HG02870 (cell line): ENCODE results near the gene MSI1.

ENCODE experiments used
- ATAC-seq: cut with Tn5 transposase; IDR thresholded peaks from one replicate; pipeline ENCODE4 v1.9.1; 2021; ENCODE audit warnings: mild to moderate bottlenecking, moderate library complexity; ENCODE audit not compliant: unreplicated experiment

The MSI1 gene

GRCh38 chr12:120368789-120369602 lies at the start of gene MSI1:
Gene MSI1 (minus strand): TSS chr12:120369164. CDS start chr12:120369091, 73 bp downstream.
- no peak for ATAC-seq

DNA sequence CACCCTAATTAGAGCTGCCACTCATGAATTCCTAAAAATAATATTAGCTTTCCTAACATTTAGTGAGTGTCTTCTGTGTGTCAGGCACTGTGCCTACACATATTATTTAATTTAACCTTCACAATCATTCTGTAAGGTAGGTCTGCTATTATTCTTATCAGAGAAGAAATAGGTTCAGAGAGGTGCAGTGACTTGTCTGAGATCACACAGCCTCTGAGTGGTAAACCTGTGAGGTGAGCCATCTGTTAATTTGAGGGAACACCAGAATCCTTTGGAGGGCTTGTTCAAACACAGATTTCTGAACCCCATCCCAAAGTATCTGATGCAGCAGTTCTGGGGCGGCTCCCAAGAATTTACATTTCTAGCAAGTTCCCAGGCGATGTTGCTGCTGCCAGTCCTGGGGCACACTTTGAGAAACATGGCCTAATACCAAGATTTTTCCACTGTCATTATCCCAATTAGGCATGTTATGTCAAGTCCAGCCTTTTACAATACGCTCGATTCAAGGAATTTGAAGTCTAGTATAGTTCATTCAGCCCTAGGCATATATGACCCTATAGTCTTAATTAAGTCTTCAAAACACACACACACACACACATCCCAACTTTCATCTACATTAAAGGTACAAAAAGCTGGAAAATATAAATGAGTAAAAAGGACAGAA lies 49.1 kb upstream of the MSI1 start:
- ATAC-seq = no peak

GRCh38 chr12:120416490-120417216 lies 47.7 kb upstream of the MSI1 start:
- no peak for ATAC-seq

GRCh38 chr12:120413901-120414695 lies 45.1 kb upstream of the MSI1 start:
- ATAC-seq = no peak

GRCh38 chr12:120412421-120412820 lies 43.5 kb upstream of the MSI1 start:
- ATAC-seq = no peak

DNA sequence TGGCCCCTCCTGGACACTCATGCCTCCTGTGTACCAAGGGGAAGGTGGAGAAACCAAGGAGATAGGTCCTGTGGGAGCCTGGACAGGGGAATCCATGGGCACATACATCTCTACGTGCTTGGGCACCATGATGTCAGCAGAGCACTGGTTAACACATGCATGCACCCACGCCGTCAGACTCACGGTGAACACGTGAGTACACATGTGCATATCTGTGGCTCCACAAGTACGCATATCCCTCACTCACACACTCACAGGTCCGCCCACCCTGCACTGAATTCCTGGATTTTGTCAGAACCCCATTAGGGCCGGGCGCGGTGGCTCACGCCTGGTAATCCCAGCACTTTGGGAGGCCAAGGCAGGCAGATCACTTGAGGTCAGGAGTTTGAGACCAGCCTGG lies 39.8 kb upstream of the MSI1 start:
- ATAC-seq = no peak

DNA sequence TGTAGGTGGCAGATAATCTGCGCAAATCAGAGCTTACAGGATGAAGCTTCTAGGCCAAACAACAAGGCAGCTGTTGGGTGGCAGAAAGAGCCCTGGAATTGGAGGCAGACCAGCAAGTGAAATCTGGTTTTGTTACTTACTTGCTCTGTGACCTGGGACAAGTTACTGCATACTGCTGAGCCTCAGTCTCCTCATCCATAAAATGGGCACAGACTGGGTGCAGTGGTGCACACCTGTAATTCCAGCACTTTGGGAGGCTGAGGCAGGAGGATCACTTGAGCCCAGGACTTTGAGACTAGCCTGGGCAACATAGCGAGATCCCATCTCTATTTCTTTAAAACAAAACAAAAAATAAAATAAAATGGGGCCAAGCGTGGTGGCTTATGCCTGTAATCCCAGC lies 37.6 kb upstream of the MSI1 start:
- ATAC-seq = no peak

DNA sequence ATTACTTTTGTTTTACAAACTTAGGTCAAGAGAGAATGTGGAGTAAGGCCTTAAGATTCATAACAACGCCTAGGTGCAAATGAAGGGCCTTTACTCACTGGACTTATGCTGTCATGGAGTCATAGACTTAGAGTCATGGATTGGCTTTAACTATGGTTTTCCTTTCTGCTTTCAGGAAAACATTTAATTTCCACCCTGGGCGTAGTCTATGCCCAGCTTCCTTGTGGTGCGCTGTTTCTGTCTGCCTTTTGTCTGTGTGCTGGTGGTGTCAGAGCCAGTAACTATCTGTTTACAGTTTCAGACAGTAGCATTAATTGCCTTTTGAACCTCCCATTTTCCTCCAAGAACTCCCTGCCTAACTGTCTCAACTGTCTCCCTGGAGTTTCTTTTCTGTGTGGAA lies 37.1 kb upstream of the MSI1 start:
- no peak for ATAC-seq

- no peak for ATAC-seq
These were observed 35.3 kb upstream of the MSI1 start for GRCh38 chr12:120404271-120404670.

DNA sequence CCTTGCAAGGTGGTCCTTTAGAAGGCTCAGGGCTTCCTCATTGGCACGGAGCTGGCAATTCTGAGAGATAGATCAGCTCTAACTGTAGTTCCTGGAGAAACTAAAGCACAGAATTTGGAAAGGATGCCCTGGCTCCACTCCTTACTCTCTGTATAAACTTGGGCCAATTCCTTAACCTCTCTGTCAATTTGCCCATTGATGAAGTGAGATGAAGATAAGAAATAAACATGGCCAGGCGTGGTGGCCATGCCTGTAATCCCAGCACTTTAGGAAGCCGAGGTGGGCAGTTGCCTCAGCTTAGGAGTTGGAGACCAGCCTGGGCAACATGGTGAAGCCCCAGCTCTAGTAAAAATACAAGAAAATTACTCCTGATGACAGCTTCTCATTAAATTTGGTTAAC lies 34.9 kb upstream of the MSI1 start:
- no peak for ATAC-seq

DNA sequence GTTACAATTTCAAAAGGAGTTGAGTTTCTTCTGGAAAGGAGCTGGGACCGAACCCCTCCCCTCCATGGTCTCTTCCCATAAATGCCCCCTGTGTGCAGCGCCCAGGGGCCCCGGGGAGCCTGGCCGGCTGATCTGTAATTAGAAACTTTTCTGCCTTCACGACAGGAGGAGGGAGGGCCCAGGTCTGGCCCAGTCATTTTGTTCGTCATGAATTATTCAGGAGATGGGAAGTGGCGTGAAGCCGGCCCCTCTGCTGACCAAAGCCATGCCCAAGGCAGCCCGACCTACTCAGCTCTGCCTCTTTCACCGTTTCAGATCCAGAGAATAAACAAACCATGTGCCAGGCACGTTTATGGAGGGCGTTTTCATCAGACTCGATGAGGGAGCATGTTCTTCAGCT lies 33.3 kb upstream of the MSI1 start:
- no peak for ATAC-seq

GRCh38 chr12:120399531-120399930 lies 30.6 kb upstream of the MSI1 start:
- peak; percentile 48 for ATAC-seq

DNA sequence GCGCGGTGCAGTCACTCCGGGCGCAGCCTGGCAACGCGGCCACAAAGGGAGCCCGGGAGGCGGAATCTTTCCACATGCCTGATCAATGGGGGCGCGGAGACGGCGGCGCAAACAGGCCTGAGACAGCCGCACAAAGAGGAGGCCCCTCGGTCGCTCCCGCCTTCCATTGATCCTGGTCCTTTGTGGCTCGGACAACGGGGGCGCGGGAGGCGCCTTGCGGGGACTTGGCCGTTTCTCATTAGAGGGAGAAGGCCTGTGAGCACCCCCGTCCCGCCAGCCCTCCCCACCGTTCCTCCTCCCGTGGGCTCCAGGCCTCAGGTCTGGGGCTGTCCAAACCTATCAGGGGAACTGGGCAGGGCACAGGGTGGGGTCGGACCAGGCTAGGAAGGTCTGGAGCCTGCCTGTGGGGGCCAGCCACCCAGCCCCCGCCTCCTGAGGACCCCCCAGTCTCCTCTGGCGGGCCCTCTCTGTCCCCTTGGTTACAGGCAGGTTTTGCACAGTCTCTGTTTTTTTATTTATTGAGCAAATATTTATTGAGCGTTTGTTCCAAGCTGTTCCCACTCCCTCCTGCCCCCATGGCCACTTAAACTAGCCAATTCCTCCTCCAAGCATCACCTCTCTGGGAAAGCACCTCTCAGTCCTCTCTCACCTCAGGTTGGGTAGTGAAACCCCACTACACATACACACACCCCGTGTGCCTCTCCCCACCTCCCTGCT lies 29.0 kb upstream of the MSI1 start:
- no peak for ATAC-seq

GRCh38 chr12:120394483-120395367 lies 25.8 kb upstream of the MSI1 start:
- no peak for ATAC-seq

GRCh38 chr12:120390540-120391120 lies 21.7 kb upstream of the MSI1 start:
- no peak for ATAC-seq

DNA sequence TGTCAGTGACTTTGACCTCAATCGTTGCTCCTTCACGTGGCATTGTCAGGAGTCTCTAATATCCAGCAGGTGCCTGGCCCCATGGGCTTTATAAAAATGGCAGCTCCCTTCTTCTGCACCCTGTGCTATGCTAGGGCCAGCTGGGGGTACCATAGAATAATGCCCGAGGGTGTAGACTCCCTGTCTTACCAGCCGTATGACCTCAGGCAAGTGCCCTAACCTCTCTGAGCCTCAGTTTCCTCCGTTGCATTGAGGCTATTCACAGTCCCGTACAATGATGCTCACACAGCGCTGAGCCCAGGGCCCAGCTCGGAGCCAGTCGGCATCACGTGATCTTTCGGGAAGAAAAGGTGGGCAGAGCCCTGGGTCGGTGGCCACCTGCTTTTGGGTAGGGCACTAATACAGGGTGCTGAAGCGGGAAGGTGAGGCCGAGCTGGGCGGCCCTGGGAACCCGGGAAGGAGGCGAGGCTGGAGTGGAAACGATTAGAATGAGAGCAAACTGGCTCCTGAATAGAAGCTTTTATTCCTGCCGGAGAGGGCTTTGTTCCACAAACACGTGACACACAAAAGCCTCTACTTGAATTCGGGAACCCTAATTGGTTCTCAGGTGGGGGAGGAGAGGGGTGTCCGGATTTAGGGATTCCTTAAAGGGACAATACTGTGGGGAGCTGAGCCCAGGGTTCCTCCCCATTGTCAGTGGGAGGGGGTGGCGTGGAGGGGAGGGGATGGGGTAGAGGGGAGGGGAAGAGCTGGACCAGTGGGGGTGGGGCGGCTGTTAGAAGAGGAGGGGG lies 19.9 kb upstream of the MSI1 start:
- no peak for ATAC-seq

DNA sequence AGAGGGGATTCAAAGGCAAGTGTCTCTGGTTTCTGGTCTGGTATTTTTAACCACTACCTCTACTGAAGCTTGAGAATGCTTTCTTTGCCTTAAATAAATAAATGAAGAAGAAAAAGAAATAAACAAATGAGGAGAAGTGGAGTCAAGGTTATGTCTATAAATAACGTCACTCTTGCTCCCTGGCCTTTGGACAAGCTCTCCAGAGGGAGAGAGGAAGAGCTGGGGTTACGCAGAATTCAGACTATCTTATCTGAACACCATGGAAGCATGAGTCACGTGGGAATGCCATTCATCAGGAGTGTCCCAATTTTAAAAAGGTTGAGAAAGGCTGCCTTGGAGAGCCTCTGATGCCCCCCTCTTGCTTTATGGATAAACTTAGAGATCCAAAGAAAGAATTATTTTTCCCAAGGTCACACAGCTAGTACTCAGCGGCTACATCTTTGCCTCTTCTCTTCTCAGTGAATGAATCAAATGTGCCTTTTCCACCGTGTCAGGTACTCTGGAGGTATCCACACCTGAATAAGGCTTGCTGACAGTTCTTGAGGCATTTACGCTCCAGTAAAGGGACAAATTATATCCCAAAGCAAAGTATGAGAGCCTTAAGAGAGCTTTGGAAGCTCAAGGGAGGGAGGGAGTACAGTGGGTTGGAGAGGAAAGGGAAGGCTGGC lies 12.9 kb upstream of the MSI1 start:
- ATAC-seq = no peak

- ATAC-seq = no peak
These were observed 9.1 kb upstream of the MSI1 start for GRCh38 chr12:120378036-120378435.
